Occipital lobe (tissue), 2 donors: Measurements from ENCODE around the gene PARK7. TPM values are rescaled to one million over a fixed set of nuclear protein-coding genes. Genes with fewer than 3 reads are reported as not detected.
A peak's percentile ranks its signal among the peaks of the same experiment; 100 is the strongest.

Experiments used
- DNase-seq: peaks from one replicate; lab custom pipeline; 2025; lab: John Stamatoyannopoulos, UW
- total RNA-seq: library from RNA; depleted of rRNA; stranded (reverse); fragments of >200 nt; gene quantifications from one replicate; pipeline ENCODE4 v1.2.3, GENCODE V29; 2014

PARK7 gene
- total RNA-seq, 1 donor from 2014 or later, result 112 TPM

DNA sequence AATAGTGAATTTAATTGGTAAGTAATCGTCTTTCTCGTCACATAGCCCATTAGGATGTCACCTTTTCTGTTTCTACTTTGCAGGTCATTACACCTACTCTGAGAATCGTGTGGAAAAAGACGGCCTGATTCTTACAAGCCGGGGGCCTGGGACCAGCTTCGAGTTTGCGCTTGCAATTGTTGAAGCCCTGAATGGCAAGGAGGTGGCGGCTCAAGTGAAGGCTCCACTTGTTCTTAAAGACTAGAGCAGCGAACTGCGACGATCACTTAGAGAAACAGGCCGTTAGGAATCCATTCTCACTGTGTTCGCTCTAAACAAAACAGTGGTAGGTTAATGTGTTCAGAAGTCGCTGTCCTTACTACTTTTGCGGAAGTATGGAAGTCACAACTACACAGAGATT is 23.3 kb downstream of the PARK7 start:
- no peak for DNase-seq

DNA sequence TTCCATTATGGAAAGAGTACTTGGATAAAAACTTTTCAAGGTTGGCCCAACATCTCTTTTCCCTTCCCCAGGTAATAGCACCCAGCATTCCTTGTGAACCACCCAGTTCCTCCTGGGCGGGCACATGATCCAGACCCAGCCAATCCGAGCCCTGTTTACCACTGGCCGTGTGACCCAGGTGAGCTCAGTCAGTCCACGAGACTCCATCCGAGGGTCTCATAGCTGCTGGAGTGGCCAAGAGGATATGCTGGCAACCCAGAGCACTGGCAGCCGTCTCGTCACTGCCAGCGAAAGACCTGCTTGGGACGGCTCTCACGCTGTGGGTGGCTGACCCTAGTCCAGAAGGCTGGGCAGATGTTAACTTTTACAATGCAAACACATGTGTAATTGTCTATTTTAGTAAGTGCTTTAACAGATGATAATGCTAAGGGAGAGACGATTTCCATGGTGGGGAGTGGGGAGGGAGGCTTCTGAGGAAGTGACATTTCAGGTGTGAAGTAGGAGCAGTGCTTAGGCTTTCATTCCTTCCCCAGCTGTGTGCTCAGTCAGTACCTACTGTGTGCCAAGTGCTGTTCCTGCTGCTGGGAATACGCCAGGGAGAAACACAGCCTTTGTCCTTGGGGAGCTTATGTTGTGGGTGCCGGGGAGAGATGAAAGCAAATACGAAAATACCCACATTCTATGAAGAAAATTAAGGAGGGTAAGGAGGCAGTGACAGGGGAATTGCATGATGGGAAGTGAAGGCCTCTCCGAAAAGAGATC is 24.5 kb downstream of the PARK7 start:
- no peak for DNase-seq

DNA sequence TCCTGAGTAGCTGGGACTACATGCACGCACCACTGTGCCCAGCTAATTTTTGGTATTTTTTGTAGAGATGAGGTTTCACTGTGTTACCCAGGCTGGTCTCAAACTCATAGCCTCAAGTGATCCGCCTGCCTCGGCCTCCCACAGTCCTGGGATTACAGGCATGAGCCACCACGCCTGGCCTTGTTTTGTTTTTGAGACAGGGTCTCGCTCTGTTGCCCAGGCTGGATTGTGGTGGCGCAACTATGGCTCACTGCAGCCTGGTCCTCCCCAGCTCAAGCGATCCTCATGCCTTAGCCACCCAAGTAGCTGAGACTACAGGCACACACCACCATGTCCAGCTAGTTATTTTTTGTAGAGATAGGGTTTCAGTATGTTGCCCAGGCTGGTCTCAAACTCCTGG is 26.0 kb downstream of the PARK7 start:
- DNase-seq, result no peak

DNA sequence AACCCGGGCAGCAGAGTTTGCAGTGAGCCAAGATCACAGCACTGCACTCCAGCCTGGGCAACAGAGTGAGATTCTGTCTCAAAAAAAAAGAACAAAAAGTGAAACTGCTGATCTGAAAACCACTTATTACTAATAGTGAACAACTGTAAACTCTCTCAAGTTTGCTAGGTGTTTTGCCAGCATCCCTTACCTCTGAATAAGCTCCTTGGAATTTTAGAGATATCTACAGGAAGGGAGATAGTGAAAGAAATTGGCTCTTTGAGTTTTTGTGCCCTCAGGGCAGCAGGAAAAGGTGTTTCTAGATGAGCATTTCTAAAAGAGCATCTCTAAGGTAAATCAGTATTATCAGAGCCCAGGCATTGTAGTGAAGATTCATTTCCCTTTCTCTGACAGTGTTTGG is 27.1 kb downstream of the PARK7 start:
- DNase-seq, result no peak

DNA sequence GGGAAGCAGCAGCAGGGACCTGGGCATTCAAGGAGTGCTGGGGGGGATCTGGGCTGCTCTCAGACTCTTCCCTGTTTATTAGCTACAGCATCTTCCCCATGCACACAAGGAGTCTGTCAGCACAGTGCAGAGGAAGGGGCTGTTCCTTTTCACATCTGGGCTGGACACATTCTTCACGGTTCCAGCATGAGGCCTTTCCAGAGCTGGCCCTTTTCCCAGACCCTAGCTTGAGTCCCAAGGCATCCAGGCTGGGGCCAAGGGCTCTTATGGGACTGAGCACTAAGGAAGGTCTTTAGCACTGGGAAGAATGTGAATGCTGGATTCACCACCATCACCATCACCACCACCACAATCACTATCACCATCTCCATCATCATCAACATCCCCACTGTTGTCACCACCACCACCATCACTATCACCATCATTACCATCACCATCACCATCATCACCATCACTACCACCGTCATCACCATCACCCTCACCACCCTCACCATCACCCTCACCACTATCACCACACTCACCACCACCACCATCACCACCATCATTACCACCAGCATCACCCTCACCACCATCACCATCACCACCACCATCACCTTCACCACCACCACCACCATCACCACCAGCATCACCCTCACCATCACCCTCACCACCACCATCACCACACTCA is 28.4 kb downstream of the PARK7 start:
- no peak for DNase-seq

DNA sequence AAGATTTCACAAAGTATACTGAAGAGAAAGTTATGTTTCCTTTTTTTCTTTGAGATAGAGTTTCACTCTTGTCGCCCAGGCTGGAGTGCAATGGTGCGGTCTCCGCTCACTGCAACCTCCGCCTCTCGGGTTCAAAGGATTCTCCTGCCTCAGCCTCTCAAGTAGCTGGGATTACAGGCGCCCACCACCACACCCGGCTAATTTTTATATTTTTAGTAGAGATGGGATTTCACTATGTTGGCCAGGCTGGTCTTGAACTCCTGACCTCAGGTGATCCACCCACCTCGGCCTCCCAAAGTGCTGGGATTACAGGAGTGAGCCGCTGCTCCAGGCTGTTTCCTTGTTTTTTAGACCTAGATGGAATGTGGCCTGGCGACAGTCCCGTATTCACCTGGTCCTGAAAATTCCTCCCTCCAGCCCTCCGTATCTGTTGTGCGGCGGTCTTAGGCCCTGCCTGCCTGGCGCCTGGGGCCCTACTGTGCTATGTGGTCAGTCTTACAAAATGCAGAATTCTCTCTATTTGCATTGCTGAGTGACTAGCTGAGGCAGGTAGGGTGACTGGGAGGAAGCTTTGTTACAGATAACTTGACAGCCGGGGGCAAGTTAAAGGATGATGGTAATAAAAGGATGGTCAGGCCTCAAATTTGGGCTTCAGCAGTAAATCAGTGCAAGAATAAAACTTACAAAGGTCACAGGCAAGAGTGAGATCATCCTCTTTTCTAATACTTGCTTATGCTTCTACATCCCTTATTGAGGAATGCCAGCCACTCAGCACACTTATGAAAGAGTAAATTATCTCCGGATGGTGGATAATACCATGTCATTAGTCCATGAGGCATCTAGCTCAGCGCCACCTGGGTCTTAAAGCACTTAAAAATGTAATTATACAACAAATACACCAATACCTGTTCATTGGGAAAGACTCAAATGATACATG is 30.3 kb downstream of the PARK7 start:
- no peak for DNase-seq

DNA sequence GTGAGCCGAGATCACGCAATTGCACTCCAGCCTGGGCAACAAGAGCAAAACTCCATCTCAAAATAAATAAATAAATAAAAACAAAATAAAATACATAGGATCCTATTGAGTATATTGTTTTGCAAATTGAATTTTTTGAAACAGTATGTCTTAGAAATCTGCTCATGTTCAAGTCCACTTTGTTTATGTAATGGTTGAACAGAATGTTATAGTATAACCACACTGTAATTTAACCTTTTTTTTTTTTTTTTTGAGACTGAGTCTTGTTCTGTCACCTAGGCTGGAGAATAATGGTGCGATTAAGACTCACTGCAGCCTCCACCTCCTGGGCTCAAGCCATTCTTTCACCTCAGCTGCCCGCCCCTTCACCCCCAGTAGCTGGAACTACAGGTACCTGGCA is 31.4 kb downstream of the PARK7 start:
- no peak for DNase-seq

DNA sequence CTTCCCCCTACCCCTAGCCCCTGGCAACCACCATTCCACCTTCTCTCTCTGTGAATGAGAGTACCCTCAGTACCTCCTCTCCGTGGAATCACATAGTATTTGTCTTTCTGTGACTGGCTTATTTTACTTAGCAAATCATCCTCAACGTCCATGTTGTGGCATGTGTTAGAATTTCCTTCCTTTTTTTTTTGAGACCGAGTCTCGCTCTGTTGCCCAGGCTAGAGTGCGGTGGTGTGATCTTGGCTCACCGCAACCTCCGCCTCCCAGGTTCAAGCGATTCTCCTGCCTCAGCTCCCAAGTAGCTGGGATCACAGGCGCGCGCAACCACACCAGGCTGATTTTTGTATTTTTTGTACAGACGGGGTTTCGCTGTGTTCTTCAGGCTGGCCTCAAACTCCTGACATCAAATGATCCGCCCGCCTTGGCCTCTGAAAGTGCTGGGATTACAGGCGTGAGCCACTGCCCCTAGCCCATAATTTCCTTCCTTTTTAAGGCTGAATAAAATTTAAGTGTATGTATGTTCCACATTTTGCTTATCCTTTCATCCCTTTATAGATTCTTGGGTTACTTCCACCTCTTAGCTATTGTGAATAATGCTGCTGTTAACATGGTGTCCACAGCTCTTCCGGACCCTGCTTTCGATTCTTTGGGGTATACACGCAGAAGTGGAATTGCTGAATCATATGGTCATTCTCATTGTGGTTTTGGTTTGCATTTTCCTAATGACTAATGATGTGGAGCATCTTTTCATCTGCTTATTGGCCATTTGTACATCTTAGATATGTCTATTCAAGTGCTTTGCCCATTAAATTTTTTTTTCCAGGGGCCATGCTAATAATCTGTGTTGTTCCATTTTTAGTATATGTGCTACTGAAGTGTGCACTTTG is 32.3 kb downstream of the PARK7 start:
- no peak for DNase-seq

DNA sequence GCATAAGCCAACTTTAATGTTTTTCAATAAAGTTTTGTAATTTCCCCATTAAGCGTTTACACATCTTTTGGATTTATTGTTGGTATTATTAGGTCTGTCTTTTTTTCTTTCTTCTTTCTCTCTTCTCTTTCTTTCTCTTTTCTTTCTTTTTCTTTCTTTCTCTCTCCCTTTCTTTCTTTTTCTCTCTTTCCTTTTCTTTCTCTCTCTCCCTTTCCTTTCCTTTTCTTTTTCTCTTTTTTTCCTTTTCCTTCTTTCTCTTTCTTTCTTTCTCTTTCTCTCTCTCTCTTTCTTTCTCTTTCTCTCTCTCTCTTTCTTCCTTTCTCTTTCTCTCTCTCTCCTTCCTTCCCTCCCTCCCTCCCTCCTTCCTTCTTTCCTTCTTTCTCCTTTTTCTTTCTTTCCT is 33.3 kb downstream of the PARK7 start:
- DNase-seq, result no peak

DNA sequence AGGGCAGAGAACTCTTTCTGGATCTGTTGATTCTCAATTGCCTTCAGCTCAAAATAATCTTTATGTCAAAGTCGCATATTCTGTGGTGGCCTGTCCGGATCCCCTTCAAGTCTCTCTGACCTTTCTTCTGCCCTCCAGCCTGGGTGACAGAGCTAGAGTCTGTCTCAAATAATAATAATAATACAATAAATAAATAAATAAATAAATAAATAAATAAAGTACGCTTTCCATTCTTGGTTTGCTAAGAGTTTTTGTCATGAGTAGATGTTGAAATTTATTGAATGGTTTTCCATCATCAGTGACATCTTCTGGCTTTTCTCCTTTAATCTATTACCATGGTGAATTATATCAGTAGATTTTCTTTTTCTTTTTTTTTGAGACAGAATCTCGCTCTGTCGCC is 33.9 kb downstream of the PARK7 start:
- DNase-seq, result no peak

DNA sequence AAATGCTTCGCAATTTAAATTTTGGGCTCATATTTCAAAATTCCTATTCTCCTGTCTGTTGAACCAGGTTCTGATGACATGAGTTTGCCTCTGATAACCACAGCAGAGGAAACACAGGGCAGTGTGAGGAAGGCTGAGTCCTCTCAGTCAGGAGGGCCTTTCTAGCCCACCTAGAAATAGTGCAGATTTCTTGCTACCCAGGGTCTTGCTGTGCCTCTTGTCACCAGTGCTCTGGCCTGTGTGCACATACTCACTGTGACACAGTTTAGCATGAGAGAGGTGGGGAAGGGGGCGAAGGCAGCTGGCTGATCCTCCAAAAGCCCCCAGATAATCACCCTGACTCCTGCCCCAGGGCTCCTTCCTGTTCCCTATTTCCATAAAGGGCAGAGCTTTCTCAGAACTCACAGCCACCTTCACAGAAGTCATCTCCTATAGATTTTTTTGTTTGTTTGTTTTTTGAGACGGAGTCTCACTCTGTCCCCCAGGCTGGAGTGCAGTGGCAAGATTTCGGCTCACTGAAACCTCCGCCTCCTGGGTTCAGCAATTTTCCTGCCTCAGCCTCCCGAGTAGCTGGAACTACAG is 40.9 kb downstream of the PARK7 start:
- no peak for DNase-seq

DNA sequence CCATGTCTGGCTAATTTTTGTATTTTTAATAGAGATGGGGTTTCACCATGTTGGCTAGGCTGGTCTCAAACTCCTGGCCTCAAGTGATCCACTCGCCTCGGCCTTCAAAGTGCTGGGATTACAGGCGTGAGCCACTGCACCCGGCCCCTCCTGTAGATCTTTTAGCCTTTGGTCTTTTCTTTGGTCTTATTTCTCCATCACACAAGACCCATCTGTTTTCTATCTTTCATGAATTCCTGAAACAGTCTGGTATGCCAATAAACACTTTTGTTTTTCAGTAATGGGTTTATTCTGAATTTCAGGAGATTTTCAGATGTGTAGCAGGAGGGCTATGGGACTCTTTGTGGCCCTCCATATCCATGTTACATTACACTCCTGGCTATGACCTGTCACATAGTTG is 41.4 kb downstream of the PARK7 start:
- no peak for DNase-seq

DNA sequence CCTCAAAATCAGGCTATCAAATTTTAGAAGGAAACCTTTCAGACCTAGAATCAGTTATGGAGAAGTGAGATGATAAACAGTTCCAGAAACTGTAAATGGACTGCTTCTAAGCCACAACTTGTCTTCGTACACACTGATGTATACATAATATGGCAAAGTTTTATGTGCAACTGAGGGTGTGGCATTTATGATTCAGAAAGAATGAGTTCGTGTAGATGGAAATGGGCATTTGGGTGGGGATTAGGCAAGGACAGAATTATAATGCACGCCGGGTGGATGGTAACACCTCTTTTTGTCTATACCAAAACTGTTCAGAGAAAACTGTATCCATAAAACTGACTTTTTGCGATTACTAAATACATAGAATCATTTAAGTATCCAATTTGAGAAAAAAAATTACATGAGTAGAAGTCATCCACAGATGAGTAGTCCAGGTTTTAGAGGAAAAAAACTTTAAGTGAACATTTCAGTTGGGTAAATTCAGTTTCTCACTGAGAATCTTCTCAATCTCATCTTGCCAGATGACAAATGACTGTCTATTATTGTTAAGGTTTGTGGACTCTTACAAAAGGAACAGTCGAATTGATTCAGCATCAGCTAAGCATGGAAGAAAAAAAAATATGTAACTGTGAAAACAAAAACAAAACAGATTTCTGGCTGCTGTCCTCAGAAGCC is 42.1 kb downstream of the PARK7 start:
- DNase-seq, result no peak

DNA sequence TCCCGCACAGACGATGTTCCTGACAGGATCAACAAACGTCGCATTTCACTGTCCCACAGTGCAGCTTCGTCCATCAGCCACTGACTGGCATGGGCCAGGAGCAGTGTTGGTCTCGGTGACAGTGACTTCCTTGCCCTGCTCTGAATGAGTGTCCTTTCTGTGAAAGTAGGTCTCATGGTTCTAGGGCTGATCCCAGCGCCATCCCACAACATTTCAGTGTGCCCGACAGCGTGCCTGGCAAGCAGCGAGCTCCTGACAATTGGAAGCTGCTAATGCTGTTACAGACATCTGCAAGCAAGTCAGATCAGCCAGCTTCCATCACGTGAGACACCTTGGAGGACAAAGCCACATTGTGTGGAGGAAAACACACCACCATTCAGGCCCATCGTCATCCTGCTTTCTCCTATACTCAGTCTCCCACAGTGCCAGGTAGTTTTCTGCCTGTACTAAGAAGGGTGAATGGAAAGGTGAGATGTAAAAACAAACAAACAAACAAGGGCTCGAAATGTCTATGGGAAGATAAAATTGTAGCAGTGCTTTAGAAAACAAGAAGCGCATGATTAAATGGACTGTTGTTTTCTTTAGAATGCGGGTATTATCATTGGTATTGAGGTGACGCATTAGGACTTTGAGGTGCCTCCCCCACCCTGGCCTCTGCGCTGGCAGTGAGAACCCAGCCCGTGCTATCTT is 42.7 kb downstream of the PARK7 start:
- peak; percentile 42 for DNase-seq

DNA sequence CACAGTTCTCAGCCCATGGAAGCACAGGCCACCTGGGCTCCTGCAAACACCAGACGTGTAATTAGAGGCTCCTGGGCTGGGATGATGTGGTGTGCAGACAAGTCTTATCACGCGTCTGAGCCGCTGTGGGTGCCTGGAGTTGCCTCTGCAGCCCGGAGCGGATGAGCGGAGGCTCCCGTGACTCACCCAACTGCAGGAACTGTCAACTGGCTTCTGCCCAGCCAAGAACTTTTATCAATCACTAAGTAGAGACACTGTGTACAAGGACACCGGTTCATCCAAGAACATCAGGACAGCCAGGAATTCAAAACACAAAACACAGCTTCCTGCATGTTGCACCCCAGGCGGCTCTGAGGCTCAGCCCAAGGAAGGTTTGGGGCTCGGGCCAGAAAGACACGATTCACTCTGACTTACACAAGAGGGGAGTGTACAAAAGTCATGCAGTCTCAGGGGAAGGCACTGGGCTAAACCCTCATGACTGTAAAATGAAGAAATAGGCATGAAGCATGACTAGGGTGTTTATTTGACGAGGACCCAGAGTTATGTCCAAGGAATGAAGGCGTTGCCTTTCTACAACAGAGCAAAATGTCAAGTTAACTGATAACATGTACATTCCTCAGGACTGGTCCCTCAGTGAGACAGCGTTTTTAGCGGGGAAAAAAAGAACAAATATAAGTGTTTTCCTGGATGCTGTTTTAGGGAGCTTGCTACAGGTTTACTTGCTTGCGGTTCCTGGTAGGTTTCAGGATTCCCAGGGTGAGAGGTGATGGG is 43.5 kb downstream of the PARK7 start:
- DNase-seq, result no peak

DNA sequence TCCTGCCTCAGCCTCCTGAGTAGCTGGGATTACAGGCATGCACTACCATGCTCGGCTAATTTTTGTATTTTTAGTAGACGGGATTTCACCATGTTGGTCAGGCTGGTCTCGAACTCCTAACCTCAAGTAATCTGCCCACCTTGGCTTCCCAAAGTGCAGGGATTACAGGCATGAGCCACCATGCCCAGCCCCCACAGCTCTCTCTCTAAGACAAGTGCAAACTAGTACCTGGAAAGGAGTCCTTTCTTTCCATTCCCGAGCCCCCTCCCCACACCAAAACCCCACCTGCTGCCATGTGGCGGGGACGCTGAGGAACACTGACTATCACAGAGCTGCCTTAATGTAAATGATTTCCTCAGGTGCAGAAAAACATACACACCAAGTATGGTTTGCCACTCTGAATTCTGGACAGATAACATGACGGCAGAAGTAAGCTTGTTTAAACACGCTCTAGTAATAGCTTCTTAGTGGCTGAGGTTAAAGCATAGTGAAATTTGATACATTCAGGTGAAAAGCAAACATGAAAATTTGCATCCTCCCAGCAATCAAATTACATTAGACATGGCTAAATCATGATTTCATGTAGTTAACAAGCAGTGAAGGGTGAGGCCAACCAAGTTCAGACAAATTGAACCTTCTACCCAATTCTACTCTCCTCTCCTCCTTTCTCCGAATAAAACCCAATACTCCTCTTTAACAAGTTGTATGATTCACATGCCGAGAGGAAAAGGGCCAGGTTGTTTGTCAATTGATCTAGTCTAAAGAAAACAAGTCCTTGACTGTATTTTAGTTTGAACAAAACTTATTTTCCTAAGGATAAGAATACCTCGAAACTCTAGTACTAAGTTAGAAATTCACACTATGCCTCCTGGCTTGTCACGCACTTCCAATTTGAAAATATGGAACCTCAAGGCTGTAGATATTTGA is 44.8 kb downstream of the PARK7 start:
- no peak for DNase-seq
